ENCODE measurements around the gene PVALEF.

- TF ChIP-seq POLR2A (IDR thresholded peaks at IDR 0.05; ENCODE audit: low read depth): no peak
- no peak for TF ChIP-seq CTCF (IDR thresholded peaks at IDR 0.05)
- no peak for TF ChIP-seq POLR2AphosphoS5 (IDR thresholded peaks at IDR 0.05)
These were observed 4.4 kb upstream of the PVALEF start for GRCh38 chr17:81160747-81161453.

Data from esophagus muscularis mucosa (tissue), 3 donors.